ENCODE measurements around the gene ATP1B4. TPM values are rescaled to one million over a fixed set of nuclear protein-coding genes. Genes with fewer than 3 reads are reported as not detected.

Gene ATP1B4
- total and polyA plus RNA-seq, 2 of the 8 experiments (the other 6 are each of a cell fraction or from before 2014, with no cell fraction given): not detected

- Histone ChIP-seq H3K9me3 (ENCODE audit: insufficient read depth in 2 of 2, low read depth in 1 of 2, low read length in 1 of 2) (no peaks in the 10 kb centered on the region; a peak in 1 of 4 replicates), H4K91ac (replicated peaks; ENCODE audit: insufficient read length, low read length) (no peak overlapping the region), H4K8ac (ENCODE audit: extremely low read depth, insufficient read depth, low read length) (no peak overlapping the region), H3K27me3 (replicated peaks in 1 of 4; ENCODE audit: control insufficient read depth in 3 of 4, extremely low read depth in 1 of 4, insufficient read depth in 3 of 4, low read length in 3 of 4) (no peaks in the 10 kb centered on the region), H2BK15ac (ENCODE audit: low read length) (no peak overlapping the region), H3K14ac (ENCODE audit: insufficient read length) (no peak overlapping the region), H3K4me3 (ENCODE audit: extremely low read depth in 1 of 4, insufficient read depth in 2 of 4, low read depth in 3 of 4, low read length in 4 of 4) (no peak overlapping the region), H2BK12ac (ENCODE audit: low read depth, low read length) (no peak overlapping the region), H3K79me2 (ENCODE audit: control insufficient read depth in 1 of 2, insufficient read depth in 2 of 2, low read length in 2 of 2) (no peaks in the 10 kb centered on the region), H3K4me2 (ENCODE audit: insufficient read depth in 1 of 2, low read depth in 2 of 2, low read length in 2 of 2) (no peak overlapping the region), H3K27ac (ENCODE audit: low read depth, low read length) (no peak overlapping the region), H2BK120ac (replicated peaks; ENCODE audit: low read depth, low read length) (no peak overlapping the region), H4K20me1 (replicated peaks in 1 of 2; ENCODE audit: control insufficient read depth in 1 of 2, insufficient read depth in 2 of 2, low read length in 2 of 2) (no peaks in the 10 kb centered on the region), H3K4ac (replicated peaks; ENCODE audit: insufficient read length, low read depth, low read length) (no peak overlapping the region), H3K23ac (ENCODE audit: insufficient read length) (no peak overlapping the region), H4K5ac (ENCODE audit: insufficient read length, low read depth, low read length) (no peak overlapping the region), H3K79me1 (ENCODE audit: low read depth, low read length) (no peaks in the 10 kb centered on the region), H3K4me1 (replicated peaks in 1 of 4; ENCODE audit: control insufficient read depth in 3 of 4, insufficient read depth in 4 of 4, low read length in 3 of 4) (peaks cover 0 to 7% (median 0%) of the 10 kb centered on the region in 4 experiments; a peak in 3 of 7 replicates), H2AK5ac (ENCODE audit: low read depth, low read length) (no peak overlapping the region), H3K36me3 (ENCODE audit: control insufficient read depth in 2 of 4, insufficient read depth in 4 of 4, low read length in 3 of 4) (no peaks in the 10 kb centered on the region), H2AFZ (ENCODE audit: low read length) (no peak overlapping the region), H3K18ac (ENCODE audit: extremely low read depth, low read length) (no peak overlapping the region), H3K9ac (replicated peaks in 1 of 4; ENCODE audit: extremely low read depth in 1 of 4, low read depth in 3 of 4, low read length in 3 of 4) (no peak overlapping the region), H3K23me2 (ENCODE audit: low read depth, low read length) (no peaks in the 10 kb centered on the region), H2BK5ac (ENCODE audit: low read depth, low read length) (no peak overlapping the region), H2BK20ac (ENCODE audit: low read length) (no peak overlapping the region), H3K56ac (replicated peaks; ENCODE audit: insufficient read length, low read depth, low read length) (no peak overlapping the region)
- 40% methylated on average over 2 of the region's 2 CpGs; no CpG with 5 or more reads in 1 of the 2 experiments for WGBS, 2 experiments (ENCODE audit: extremely low coverage in 1 of 2, insufficient coverage in 1 of 2, insufficient read length in 1 of 2, insufficient replicate concordance in 2 of 2, low coverage in 1 of 2, low lambda C conversion rate in 2 of 2, missing lambda C conversion rate in 1 of 2)
- POLR2A ChIA-PET (ENCODE audit: partially characterized antibody): no interaction called here
- CTCF ChIA-PET (ENCODE audit: partially characterized antibody): no interaction called here
- FAIRE-seq (peak; percentile 52), DNase-seq (ENCODE audit: low read depth in 1 of 2, low spot score in 2 of 2) (no peak)
- TF ChIP-seq HDAC6 (IDR thresholded peaks at IDR 0.05; ENCODE audit: low read depth, low read length) (no peak), RAD21 (IDR thresholded peaks at IDR 0.05 in 1 of 2, conservative IDR thresholded peaks at IDR 0.05 in 1 of 2; ENCODE audit: low read depth in 2 of 2, low read length in 2 of 2) (no peak), TCF12 (IDR thresholded peaks at IDR 0.05; ENCODE audit: low read depth, low read length) (no peak), SAP30 (IDR thresholded peaks at IDR 0.05; ENCODE audit: insufficient read depth, insufficient replicate concordance, low read length) (no peak), CHD1 (IDR thresholded peaks at IDR 0.05; ENCODE audit: low read depth, low read length) (no peak), NANOG (IDR thresholded peaks at IDR 0.05; ENCODE audit: insufficient read depth, low read depth, low read length, poor library complexity, severe bottlenecking) (no peak), EZH2 (IDR thresholded peaks at IDR 0.05; ENCODE audit: low read depth, low read length, severe bottlenecking) (no peak), CHD2 (IDR thresholded peaks at IDR 0.05; ENCODE audit: low read length) (no peak), BRCA1 (IDR thresholded peaks at IDR 0.05; ENCODE audit: low read depth, low read length) (no peak)
These were observed 27.7 kb upstream of the ATP1B4 start for GRCh38 chrX:120334151-120334550.
